ENCODE results near the gene KSR1.
"Not testable (repeated sequence)": the region's sequence is repeated elsewhere in the genome, so short reads cannot be mapped to it uniquely, and the experiment has no call there.

DNA sequence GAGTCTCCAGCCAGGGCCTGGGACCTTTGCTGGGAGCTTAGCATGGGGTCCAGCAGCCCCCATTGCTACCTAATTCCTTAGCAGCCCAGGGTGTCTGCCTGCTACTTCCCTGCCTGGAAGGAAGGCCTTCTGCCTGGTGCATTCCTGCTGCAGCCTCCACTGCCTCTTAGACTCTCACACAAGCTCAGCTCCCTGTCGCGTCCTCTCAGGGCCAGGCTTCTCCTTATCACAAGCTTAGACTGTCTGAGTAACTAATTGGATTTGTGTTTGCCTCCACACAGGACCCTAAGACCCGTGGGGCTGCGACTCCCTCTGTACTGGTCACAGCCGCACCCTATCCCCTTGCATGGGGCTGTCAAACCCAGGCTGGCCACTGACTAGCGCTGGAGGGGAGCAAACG lies 181.6 kb downstream of the KSR1 start:
- TF ChIP-seq, protein P1, sequence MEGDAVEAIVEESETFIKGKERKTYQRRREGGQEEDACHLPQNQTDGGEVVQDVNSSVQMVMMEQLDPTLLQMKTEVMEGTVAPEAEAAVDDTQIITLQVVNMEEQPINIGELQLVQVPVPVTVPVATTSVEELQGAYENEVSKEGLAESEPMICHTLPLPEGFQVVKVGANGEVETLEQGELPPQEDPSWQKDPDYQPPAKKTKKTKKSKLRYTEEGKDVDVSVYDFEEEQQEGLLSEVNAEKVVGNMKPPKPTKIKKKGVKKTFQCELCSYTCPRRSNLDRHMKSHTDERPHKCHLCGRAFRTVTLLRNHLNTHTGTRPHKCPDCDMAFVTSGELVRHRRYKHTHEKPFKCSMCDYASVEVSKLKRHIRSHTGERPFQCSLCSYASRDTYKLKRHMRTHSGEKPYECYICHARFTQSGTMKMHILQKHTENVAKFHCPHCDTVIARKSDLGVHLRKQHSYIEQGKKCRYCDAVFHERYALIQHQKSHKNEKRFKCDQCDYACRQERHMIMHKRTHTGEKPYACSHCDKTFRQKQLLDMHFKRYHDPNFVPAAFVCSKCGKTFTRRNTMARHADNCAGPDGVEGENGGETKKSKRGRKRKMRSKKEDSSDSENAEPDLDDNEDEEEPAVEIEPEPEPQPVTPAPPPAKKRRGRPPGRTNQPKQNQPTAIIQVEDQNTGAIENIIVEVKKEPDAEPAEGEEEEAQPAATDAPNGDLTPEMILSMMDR (IDR thresholded peaks at IDR 0.05; ENCODE audit: low read depth, low read length): not testable (repeated sequence)
- not testable (repeated sequence) for TF ChIP-seq EZH2phosphoT487 (IDR thresholded peaks at IDR 0.05; ENCODE audit: low read depth)

Measured in OCI-LY3 (cell line).